CD4-positive, alpha-beta memory T cell (primary cell): ENCODE measurements around the gene SCNN1G. TPM values are rescaled to one million over a fixed set of nuclear protein-coding genes. Genes with fewer than 3 reads are reported as not detected.

Experiments
- CTCF ChIA-PET: fragments of 350-600 bp; sonication (Branson Sonifier 250); formaldehyde crosslinking; loops from one replicate; lab custom pipeline; 2021; ENCODE audit warnings: inconsistent platforms; ENCODE audit not compliant: partially characterized antibody; lab: Charles Lee
- POLR2A ChIA-PET: fragments of 350-600 bp; sonication (Branson Sonifier 250); formaldehyde crosslinking; loops from one replicate; lab custom pipeline; 2021; ENCODE audit not compliant: partially characterized antibody; lab: Charles Lee
- DNase-seq, 5 donors: peaks; one replicate each; pipeline versions ENCODE4 v3.0.0 to v3.0.0-alpha.2; 2020 to 2022; ENCODE audit warnings: mixed read lengths in 1 of 5
- H3K27ac ChIP-seq: one replicate; pipeline ENCODE4 v1.7.0; 2013; ENCODE audit warnings: low read depth, low read length
- H3K27me3 ChIP-seq: 2 replicates; pipeline ENCODE4 v1.7.0; 2013; ENCODE audit warnings: mild to moderate bottlenecking, low read length, moderate library complexity; ENCODE audit not compliant: insufficient read depth
- H3K36me3 ChIP-seq: 2 replicates; pipeline ENCODE4 v1.7.0; 2013; ENCODE audit warnings: mild to moderate bottlenecking, low read length, moderate library complexity; ENCODE audit not compliant: insufficient read depth
- H3K4me1 ChIP-seq: 2 replicates; pipeline ENCODE4 v1.7.0; 2013; ENCODE audit warnings: mild to moderate bottlenecking, low read length, moderate library complexity; ENCODE audit not compliant: insufficient read depth
- H3K4me3 ChIP-seq, 2 donors: one replicate each; pipeline ENCODE4 v1.7.0; 2013; ENCODE audit warnings: low read length in 2 of 2, mild to moderate bottlenecking in 1 of 2
- H3K9me3 ChIP-seq, 2 donors: one replicate each; pipeline ENCODE4 v1.7.0; 2013; ENCODE audit warnings: low read length in 2 of 2, control low read depth in 1 of 2; ENCODE audit not compliant: control insufficient read depth in 1 of 2
- H3K27ac Mint-ChIP-seq, 7 donors: one replicate each; pipeline ENCODE4 v1.8.0; 2020 to 2021; ENCODE audit warnings: mixed read lengths in 7 of 7, mild to moderate bottlenecking in 6 of 7, inconsistent platforms in 3 of 7, moderate library complexity in 3 of 7
- H3K27me3 Mint-ChIP-seq, 2 donors: one replicate each; pipeline ENCODE4 v1.8.0; 2020 to 2021; ENCODE audit warnings: mixed read lengths in 2 of 2
- H3K36me3 Mint-ChIP-seq, 2 donors: one replicate each; pipeline ENCODE4 v1.8.0; 2020 to 2021; ENCODE audit warnings: mixed read lengths in 2 of 2, inconsistent platforms in 1 of 2, mild to moderate bottlenecking in 1 of 2
- H3K4me1 Mint-ChIP-seq, 4 donors: one replicate each; pipeline ENCODE4 v1.8.0; 2020 to 2021; ENCODE audit warnings: mixed read lengths in 4 of 4, mild to moderate bottlenecking in 1 of 4
- H3K4me3 Mint-ChIP-seq, 8 donors: one replicate each; pipeline ENCODE4 v1.8.0; 2020 to 2021; ENCODE audit warnings: mixed read lengths in 8 of 8, mild to moderate bottlenecking in 7 of 8, moderate library complexity in 6 of 8, inconsistent platforms in 3 of 8
- H3K9me3 Mint-ChIP-seq, 8 donors: one replicate each; pipeline ENCODE4 v1.8.0; 2020 to 2021; ENCODE audit warnings: mixed read lengths in 8 of 8, mild to moderate bottlenecking in 5 of 8, inconsistent platforms in 3 of 8, moderate library complexity in 1 of 8
- intact Hi-C: fragments of 100-400 bp; cut with micrococcal nuclease; formaldehyde crosslinking; loops from one replicate; pipeline ENCODE4 v1.15.1; 2023
- polyA plus RNA-seq, 2 donors: library from polyadenylated mRNA; unstranded; fragments of 300-500 nt; fragmentation: Illumina TruSeq; gene quantifications; one replicate each; pipeline ENCODE4 v1.2.3, GENCODE V29; 2021
- total RNA-seq, 2 experiments: library from RNA; stranded (reverse); gene quantifications; one replicate each; pipeline ENCODE4 v1.2.3, GENCODE V29; 2021

The SCNN1G gene
- total and polyA plus RNA-seq, 4 experiments from 2014 or later = not detected

- Mint-ChIP-seq H3K27me3 (peaks cover 13 to 33% of the 10 kb centered on the region in 2 donors), H3K9me3 (peaks cover 0 to 3% (median 0%) of the 10 kb centered on the region in 8 donors), H3K4me3 (no peak overlapping the region), H3K27ac (no peak overlapping the region), H3K36me3 (no peaks in the 10 kb centered on the region), H3K4me1 (no peaks in the 10 kb centered on the region)
- Histone ChIP-seq H3K9me3 (no peaks in the 10 kb centered on the region), H3K4me1 (no peaks in the 10 kb centered on the region), H3K36me3 (no peaks in the 10 kb centered on the region), H3K27me3 (no peaks in the 10 kb centered on the region), H3K27ac (no peak overlapping the region), H3K4me3 (no peak overlapping the region)
- intact Hi-C loops = no loop called here
- no peak for DNase-seq
- ChIA-PET CTCF (no interaction called here), POLR2A (no interaction called here)
These were observed 32.3 kb downstream of the SCNN1G start for GRCh38 chr16:23214796-23215195.

GRCh38 chr16:23215435-23215834 is 32.9 kb downstream of the SCNN1G start:
- ChIA-PET CTCF (no interaction called here), POLR2A (no interaction called here)
- no peaks in the 10 kb centered on the region for H3K36me3 ChIP-seq
- H3K4me1 ChIP-seq = no peaks in the 10 kb centered on the region
- no peak overlapping the region for H3K27ac ChIP-seq
- H3K4me3 ChIP-seq = no peak overlapping the region
- H3K36me3 Mint-ChIP-seq = no peaks in the 10 kb centered on the region
- H3K27ac Mint-ChIP-seq = no peak overlapping the region
- no peaks in the 10 kb centered on the region for H3K9me3 ChIP-seq
- H3K27me3 ChIP-seq = no peaks in the 10 kb centered on the region
- intact Hi-C loops = no loop called here
- H3K4me1 Mint-ChIP-seq = no peaks in the 10 kb centered on the region
- peaks cover 0 to 3% (median 0%) of the 10 kb centered on the region in 8 donors for H3K9me3 Mint-ChIP-seq
- H3K4me3 Mint-ChIP-seq = no peak overlapping the region
- DNase-seq = no peak
- H3K27me3 Mint-ChIP-seq = peaks cover 15 to 35% of the 10 kb centered on the region in 2 donors

- Histone ChIP-seq H3K9me3 (no peaks in the 10 kb centered on the region), H3K27me3 (no peaks in the 10 kb centered on the region), H3K27ac (no peak overlapping the region), H3K4me3 (no peak overlapping the region), H3K36me3 (no peaks in the 10 kb centered on the region), H3K4me1 (no peaks in the 10 kb centered on the region)
- Mint-ChIP-seq H3K4me1 (no peaks in the 10 kb centered on the region), H3K36me3 (no peaks in the 10 kb centered on the region), H3K9me3 (peaks cover 0 to 2% (median 0%) of the 10 kb centered on the region in 8 donors), H3K27ac (no peak overlapping the region), H3K4me3 (no peak overlapping the region), H3K27me3 (peaks cover 13 to 29% of the 10 kb centered on the region in 2 donors)
- CTCF ChIA-PET = no interaction called here
- POLR2A ChIA-PET = no interaction called here
- intact Hi-C loops = no loop called here
- DNase-seq = no peak
These were observed 34.2 kb downstream of the SCNN1G start for GRCh38 chr16:23216658-23217246.

- H3K27ac Mint-ChIP-seq = no peak overlapping the region
- no peak overlapping the region for H3K4me3 Mint-ChIP-seq
These were observed 35.1 kb downstream of the SCNN1G start for GRCh38 chr16:23217646-23218045.

GRCh38 chr16:23222929-23223328 is 40.4 kb downstream of the SCNN1G start:
- Mint-ChIP-seq H3K9me3 (peaks cover 0 to 4% (median 0%) of the 10 kb centered on the region in 8 donors), H3K4me1 (no peaks in the 10 kb centered on the region), H3K4me3 (no peak overlapping the region), H3K36me3 (no peaks in the 10 kb centered on the region), H3K27me3 (peaks cover 7 to 10% of the 10 kb centered on the region in 2 donors), H3K27ac (no peak overlapping the region)
- DNase-seq = no peak
- CTCF ChIA-PET = no interaction called here
- Histone ChIP-seq H3K4me3 (no peak overlapping the region), H3K9me3 (no peaks in the 10 kb centered on the region), H3K27ac (no peak overlapping the region), H3K4me1 (no peaks in the 10 kb centered on the region), H3K36me3 (no peaks in the 10 kb centered on the region), H3K27me3 (no peaks in the 10 kb centered on the region)
- intact Hi-C loops = no loop called here
- POLR2A ChIA-PET = no interaction called here

More at GRCh38 chr16:23217646-23218045, 35.1 kb downstream of the SCNN1G start:
- H3K9me3 Mint-ChIP-seq = peaks cover 0 to 2% (median 0%) of the 10 kb centered on the region in 8 donors
- no peaks in the 10 kb centered on the region for H3K4me1 Mint-ChIP-seq
- Histone ChIP-seq H3K4me3 (no peak overlapping the region), H3K4me1 (no peaks in the 10 kb centered on the region), H3K27me3 (no peaks in the 10 kb centered on the region), H3K27ac (no peak overlapping the region), H3K9me3 (no peaks in the 10 kb centered on the region), H3K36me3 (no peaks in the 10 kb centered on the region)
- intact Hi-C loops = no loop called here
- ChIA-PET POLR2A (no interaction called here), CTCF (no interaction called here)
- no peaks in the 10 kb centered on the region for H3K36me3 Mint-ChIP-seq
- no peak for DNase-seq
- peaks cover 13 to 26% of the 10 kb centered on the region in 2 donors for H3K27me3 Mint-ChIP-seq

- Mint-ChIP-seq H3K4me3 (no peak overlapping the region), H3K27ac (no peak overlapping the region), H3K4me1 (no peaks in the 10 kb centered on the region), H3K9me3 (peaks cover 0 to 4% (median 0%) of the 10 kb centered on the region in 8 donors), H3K27me3 (peaks cover 8 to 10% of the 10 kb centered on the region in 2 donors), H3K36me3 (no peaks in the 10 kb centered on the region)
- no peak overlapping the region for H3K27ac ChIP-seq
- no peaks in the 10 kb centered on the region for H3K4me1 ChIP-seq
- DNase-seq = no peak
- ChIA-PET CTCF (no interaction called here), POLR2A (no interaction called here)
- intact Hi-C loops = no loop called here
- H3K4me3 ChIP-seq = no peak overlapping the region
- no peaks in the 10 kb centered on the region for H3K9me3 ChIP-seq
- no peaks in the 10 kb centered on the region for H3K36me3 ChIP-seq
- H3K27me3 ChIP-seq = no peaks in the 10 kb centered on the region
These were observed 40.8 kb downstream of the SCNN1G start for GRCh38 chr16:23223368-23223767.

GRCh38 chr16:23225109-23225508 is 42.6 kb downstream of the SCNN1G start:
- ChIA-PET POLR2A (no interaction called here), CTCF (no interaction called here)
- no peak overlapping the region for H3K4me3 Mint-ChIP-seq
- H3K4me1 Mint-ChIP-seq = no peaks in the 10 kb centered on the region
- no peak overlapping the region for H3K27ac Mint-ChIP-seq
- peaks cover 2 to 5% of the 10 kb centered on the region in 2 donors for H3K27me3 Mint-ChIP-seq
- peaks cover 0 to 4% (median 0%) of the 10 kb centered on the region in 8 donors for H3K9me3 Mint-ChIP-seq
- Histone ChIP-seq H3K4me3 (no peak overlapping the region), H3K4me1 (no peaks in the 10 kb centered on the region), H3K27me3 (no peaks in the 10 kb centered on the region), H3K27ac (no peak overlapping the region), H3K9me3 (no peaks in the 10 kb centered on the region), H3K36me3 (no peaks in the 10 kb centered on the region)
- intact Hi-C loops = no loop called here
- no peak for DNase-seq
- H3K36me3 Mint-ChIP-seq = no peaks in the 10 kb centered on the region
